Large intestine (tissue), 3 donors: ENCODE data around the gene PIR. TPM values are rescaled to one million over a fixed set of nuclear protein-coding genes. Genes with fewer than 3 reads are reported as not detected.
A peak's percentile ranks its signal among the peaks of the same experiment; 100 is the strongest.

ENCODE experiments used
- DNase-seq, 2 donors: peaks; one replicate each; pipeline versions ENCODE4 v3.0.0 to v3.0.0-alpha.2; 2013
- H3K27ac ChIP-seq: one replicate; pipeline ENCODE4 v1.5.1; 2013; ENCODE audit warnings: low read length
- H3K27me3 ChIP-seq: 2 replicates; pipeline ENCODE4 v1.6.1; 2013; ENCODE audit warnings: low read length; ENCODE audit not compliant: control insufficient read depth, insufficient read depth
- H3K36me3 ChIP-seq: 2 replicates; pipeline ENCODE4 v1.6.1; 2013; ENCODE audit warnings: low read length; ENCODE audit not compliant: control insufficient read depth, insufficient read depth
- H3K4me1 ChIP-seq: one replicate; pipeline ENCODE4 v1.6.1; 2013; ENCODE audit warnings: low read length; ENCODE audit not compliant: control insufficient read depth, insufficient read depth
- H3K4me3 ChIP-seq: one replicate; pipeline ENCODE4 v1.5.1; 2013; ENCODE audit warnings: low read length
- H3K9me3 ChIP-seq: one replicate; pipeline ENCODE4 v1.6.1; 2013; ENCODE audit warnings: mild to moderate bottlenecking, low read depth, low read length, moderate library complexity; ENCODE audit not compliant: control insufficient read depth
- WGBS: methylation state at CpG from one replicate; pipeline ENCODE4 v1.1.5; 2013; ENCODE audit warnings: low lambda C conversion rate; ENCODE audit not compliant: insufficient coverage; 5-methylcytosine and 5-hydroxymethylcytosine counted together
- polyA plus RNA-seq: library from polyadenylated mRNA; unstranded; fragments of 120-200 nt; gene quantifications from one replicate; pipeline ENCODE4 v1.2.1, GENCODE V29; 2013

The PIR gene
- polyA plus RNA-seq, 1 donor, result 6.8 TPM

DNA sequence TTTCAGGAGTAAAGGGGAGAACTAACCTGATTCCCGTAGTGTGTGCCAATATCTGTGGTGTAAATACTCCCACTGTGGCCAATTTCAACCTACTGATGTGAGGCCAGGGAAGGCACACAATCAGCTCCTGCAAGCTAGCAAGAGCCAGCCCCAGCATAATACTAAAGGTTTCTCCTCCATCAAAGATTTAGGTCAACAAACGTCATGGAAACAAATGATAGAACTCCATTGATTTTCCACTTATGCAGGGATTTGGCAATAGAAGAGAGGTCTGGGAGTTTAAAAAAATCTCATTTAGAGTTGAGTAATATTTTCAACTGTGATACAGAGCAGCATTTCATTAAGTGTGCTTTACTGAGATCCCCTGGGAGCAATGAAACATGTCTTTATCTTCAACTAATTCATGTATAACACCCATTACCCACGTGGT is 93.2 kb downstream of the PIR start:
- WGBS, result 60% methylated on average over 1 of the region's 3 CpGs

DNA sequence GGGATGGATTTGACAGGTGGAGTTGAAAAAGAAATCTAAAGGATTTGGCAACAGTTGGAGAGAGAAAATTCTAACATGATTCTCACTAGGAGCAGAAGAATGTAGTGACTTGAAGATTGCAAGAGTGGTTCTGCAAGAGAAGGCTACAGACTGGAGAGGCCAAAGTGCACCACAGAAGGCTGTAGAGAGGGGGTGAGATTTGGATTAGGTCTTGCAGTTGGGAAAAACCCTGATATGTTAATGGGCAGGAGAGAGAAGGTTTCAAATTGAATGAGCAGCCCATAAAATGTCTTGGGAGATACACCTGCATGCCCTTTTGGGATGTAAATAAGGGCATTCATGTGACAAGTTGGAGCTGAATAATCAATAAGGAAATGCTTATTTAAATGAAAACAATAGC is 94.3 kb downstream of the PIR start:
- no peaks in the 10 kb centered on the region for H3K27me3 ChIP-seq
- H3K9me3 ChIP-seq, result no peaks in the 10 kb centered on the region
- H3K4me1 ChIP-seq, result no peaks in the 10 kb centered on the region
- no peak overlapping the region for H3K4me3 ChIP-seq
- H3K27ac ChIP-seq, result no peak overlapping the region
- no peaks in the 10 kb centered on the region for H3K36me3 ChIP-seq
- DNase-seq, result no peak

More for the DNA sequence above, 93.2 kb downstream of the PIR start:
- H3K27ac ChIP-seq, result no peak overlapping the region
- no peaks in the 10 kb centered on the region for H3K4me1 ChIP-seq
- no peaks in the 10 kb centered on the region for H3K27me3 ChIP-seq
- H3K4me3 ChIP-seq, result no peak overlapping the region
- H3K9me3 ChIP-seq, result no peaks in the 10 kb centered on the region
- DNase-seq, result no peak
- no peaks in the 10 kb centered on the region for H3K36me3 ChIP-seq

- H3K4me1 ChIP-seq, result no peaks in the 10 kb centered on the region
- WGBS, result no CpG with 5 or more reads among the region's 2 CpGs
- H3K9me3 ChIP-seq, result no peaks in the 10 kb centered on the region
- H3K4me3 ChIP-seq, result no peak overlapping the region
- H3K27me3 ChIP-seq, result no peaks in the 10 kb centered on the region
- H3K27ac ChIP-seq, result no peak overlapping the region
- no peak for DNase-seq
- no peaks in the 10 kb centered on the region for H3K36me3 ChIP-seq
Observed at GRCh38 chrX:15395789-15396188, 97.3 kb downstream of the PIR start.

GRCh38 chrX:15391850-15392249 is 101.3 kb downstream of the PIR start:
- no peak overlapping the region for H3K27ac ChIP-seq
- H3K4me1 ChIP-seq, result no peaks in the 10 kb centered on the region
- WGBS, result no CpG with 5 or more reads among the region's 4 CpGs
- no peak for DNase-seq
- H3K4me3 ChIP-seq, result no peak overlapping the region
- H3K9me3 ChIP-seq, result no peaks in the 10 kb centered on the region
- H3K36me3 ChIP-seq, result no peaks in the 10 kb centered on the region
- no peaks in the 10 kb centered on the region for H3K27me3 ChIP-seq

DNA sequence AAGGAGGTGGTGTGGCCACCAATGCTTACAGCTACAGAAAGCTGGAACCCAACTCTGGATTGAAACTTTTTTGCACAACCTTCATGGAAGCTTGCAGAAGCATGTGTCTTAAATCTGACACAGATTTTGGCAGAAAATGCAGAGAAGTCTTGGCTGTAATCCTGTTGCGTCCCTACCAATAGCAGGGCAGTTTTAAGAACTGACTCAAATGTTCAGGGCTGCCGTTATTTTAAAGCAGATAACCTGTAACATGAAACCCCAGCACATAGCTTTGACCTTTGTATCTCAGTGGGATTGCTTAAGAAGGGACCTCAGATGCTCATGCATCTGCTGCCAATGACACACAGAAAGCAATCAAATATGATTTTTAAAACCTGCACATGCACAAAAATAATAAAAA is 108.8 kb downstream of the PIR start, which contains the start of gene VEGFD:
Gene VEGFD, minus strand, starts transcription at position 110 of the 400 bp plus-strand sequence. CDS start 467 bp downstream, outside the sequence.
- Histone ChIP-seq H3K27ac (no peak within 1 kb of the TSS), H3K27me3 (no peaks in the 10 kb centered on the region), H3K4me3 (no peak within 1 kb of the TSS), H3K36me3 (no peaks in the 10 kb centered on the region), H3K4me1 (no peaks in the 10 kb centered on the region), H3K9me3 (no peaks in the 10 kb centered on the region)
- no CpG with 5 or more reads among the region's 2 CpGs for WGBS
- peak; percentile 5 to 28 for DNase-seq

GRCh38 chrX:15382813-15383212 is 110.3 kb downstream of the PIR start:
- WGBS, result no CpG with 5 or more reads among the region's 8 CpGs
- Histone ChIP-seq H3K4me3 (no peak overlapping the region), H3K27me3 (no peaks in the 10 kb centered on the region), H3K4me1 (no peaks in the 10 kb centered on the region), H3K9me3 (no peaks in the 10 kb centered on the region), H3K36me3 (no peaks in the 10 kb centered on the region), H3K27ac (no peak overlapping the region)
- DNase-seq, result no peak

DNA sequence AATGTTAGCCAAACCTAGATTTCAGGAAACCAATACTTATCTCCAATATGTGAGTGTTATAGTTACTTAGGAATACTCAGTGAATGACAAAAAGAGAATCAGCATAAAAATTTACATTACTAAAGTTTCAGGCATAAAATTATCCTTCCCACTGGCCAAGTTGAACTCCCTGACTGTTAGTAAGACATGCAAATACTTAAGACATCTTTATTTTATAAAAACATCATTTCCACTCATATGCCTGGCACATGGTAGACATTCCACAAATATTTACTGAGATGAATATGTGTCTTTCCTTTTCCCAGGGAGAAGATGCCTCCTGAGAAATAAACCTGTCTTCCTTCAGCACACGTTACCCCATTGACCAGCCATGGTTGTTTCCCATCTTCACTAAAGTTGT is 116.2 kb downstream of the PIR start:
- Histone ChIP-seq H3K36me3 (no peaks in the 10 kb centered on the region), H3K9me3 (no peaks in the 10 kb centered on the region), H3K27ac (no peak overlapping the region), H3K4me1 (no peaks in the 10 kb centered on the region), H3K27me3 (no peaks in the 10 kb centered on the region), H3K4me3 (no peak overlapping the region)
- no CpG with 5 or more reads among the region's 1 CpG for WGBS
- no peak for DNase-seq

DNA sequence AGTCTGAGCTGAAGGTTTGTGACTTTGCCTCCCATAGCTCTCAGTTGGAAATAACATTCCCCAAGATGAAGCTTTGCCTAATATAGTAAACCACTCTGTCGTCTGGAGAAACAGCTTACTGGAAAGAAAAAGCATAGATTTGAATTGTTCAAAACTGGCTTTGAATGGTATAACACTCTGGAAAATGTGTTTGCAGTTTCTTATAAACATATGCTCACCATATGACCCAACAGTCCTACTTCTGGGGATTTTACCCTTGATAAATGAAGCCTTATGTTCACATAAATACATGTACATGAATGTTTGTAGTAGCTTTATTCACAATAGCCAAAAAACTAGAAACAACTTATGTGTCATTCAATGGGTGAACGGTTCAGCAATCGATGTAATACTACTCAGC is 119.2 kb downstream of the PIR start:
- Histone ChIP-seq H3K4me1 (no peaks in the 10 kb centered on the region), H3K4me3 (no peak overlapping the region), H3K27me3 (peaks cover 4% of the 10 kb centered on the region), H3K27ac (no peak overlapping the region), H3K9me3 (no peaks in the 10 kb centered on the region), H3K36me3 (no peaks in the 10 kb centered on the region)
- DNase-seq, result no peak
- WGBS, result no CpG with 5 or more reads among the region's 3 CpGs

DNA sequence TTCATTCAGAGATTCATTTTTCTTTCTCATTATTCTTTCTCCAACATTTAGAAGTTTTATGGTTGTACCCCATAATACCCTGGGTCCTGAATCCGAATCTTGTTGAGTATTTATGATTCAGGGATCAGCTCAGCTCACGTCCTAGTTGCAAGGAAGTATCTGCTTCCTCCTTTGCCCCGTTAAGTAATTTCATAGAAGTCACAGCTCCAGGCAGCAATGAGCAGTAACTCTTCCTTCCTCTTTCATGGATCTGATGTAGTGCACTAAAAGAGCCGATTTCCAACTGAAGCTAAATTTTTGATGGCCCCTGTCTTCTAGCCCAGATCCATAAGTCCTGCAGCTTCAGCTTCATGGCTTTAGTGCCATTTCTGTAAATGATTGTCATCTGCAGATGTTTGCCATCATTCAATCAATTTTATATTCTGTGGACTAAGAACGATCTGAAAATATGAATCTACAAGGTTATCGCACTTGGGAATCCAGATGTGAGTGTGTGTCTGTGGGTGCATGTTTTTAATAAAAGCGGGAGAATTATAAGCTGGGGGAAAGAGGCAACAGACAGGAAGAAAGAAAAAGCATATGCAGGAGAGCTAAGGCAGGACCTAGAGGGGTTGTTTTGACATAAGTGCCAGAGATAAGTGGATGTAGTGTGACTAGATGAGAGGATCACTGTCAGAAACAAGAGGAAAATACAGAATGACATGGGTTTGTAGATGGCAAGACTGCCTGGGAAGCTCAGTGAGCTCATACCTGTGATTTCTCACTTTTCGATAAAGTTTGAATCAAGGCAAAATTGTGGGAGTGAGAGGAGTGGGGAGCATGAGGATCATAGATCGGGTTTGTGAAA is 126.4 kb downstream of the PIR start:
- Histone ChIP-seq H3K4me3 (no peak overlapping the region), H3K9me3 (no peaks in the 10 kb centered on the region), H3K36me3 (no peaks in the 10 kb centered on the region), H3K27me3 (peaks cover 4% of the 10 kb centered on the region), H3K27ac (no peak overlapping the region), H3K4me1 (no peaks in the 10 kb centered on the region)
- DNase-seq, result no peak
- WGBS, result no CpG with 5 or more reads among the region's 9 CpGs

GRCh38 chrX:15359701-15360100 is 133.4 kb downstream of the PIR start:
- Histone ChIP-seq H3K9me3 (no peaks in the 10 kb centered on the region), H3K4me3 (no peak overlapping the region), H3K27me3 (no peaks in the 10 kb centered on the region), H3K36me3 (no peaks in the 10 kb centered on the region), H3K27ac (no peak overlapping the region), H3K4me1 (no peaks in the 10 kb centered on the region)
- DNase-seq, result no peak
- no CpG with 5 or more reads among the region's 2 CpGs for WGBS

DNA sequence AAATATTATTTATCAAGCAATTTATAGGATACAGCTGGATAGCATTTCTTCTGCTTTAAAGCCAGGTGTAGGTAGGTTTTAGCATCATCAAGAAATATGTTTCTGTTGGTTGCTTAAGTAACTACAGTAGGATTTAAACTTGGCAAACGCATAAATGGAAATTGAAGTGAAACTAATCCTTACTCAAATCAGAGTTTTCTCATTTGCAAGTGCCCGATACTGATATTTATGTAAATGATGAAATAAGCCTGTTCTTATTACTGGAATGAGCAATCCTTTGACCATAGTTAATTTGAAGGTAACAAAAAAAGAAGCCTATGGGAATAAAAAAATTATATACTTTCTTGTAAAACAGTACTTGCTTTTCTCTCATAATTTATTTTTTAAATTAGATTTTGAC is 134.6 kb downstream of the PIR start:
- no peak for DNase-seq
- no peak overlapping the region for H3K27ac ChIP-seq
- H3K9me3 ChIP-seq, result no peaks in the 10 kb centered on the region
- no peaks in the 10 kb centered on the region for H3K36me3 ChIP-seq
- no peak overlapping the region for H3K4me3 ChIP-seq
- no peaks in the 10 kb centered on the region for H3K4me1 ChIP-seq
- no CpG with 5 or more reads among the region's 2 CpGs for WGBS
- no peaks in the 10 kb centered on the region for H3K27me3 ChIP-seq
